GM19099 (cell line): Measurements from ENCODE around the gene CTSW.

ENCODE experiments used
- POLR2A ChIP-seq: IDR thresholded peaks from 3 replicates; pipeline ENCODE4 v1.6.1; 2011; ENCODE audit warnings: low read depth; ENCODE audit not compliant: insufficient read length; ENCODE audit errors: extremely low read depth

Gene CTSW

GRCh38 chr11:65879617-65880016, at the start of gene CTSW:
CTSW (plus strand) TSS chr11:65879837; CDS start chr11:65879855, 18 bp downstream.
- TF ChIP-seq POLR2A, result no peak

GRCh38 chr11:65833297-65834030, 46.2 kb upstream of the CTSW start, which contains the start of gene SNX32:
SNX32 (plus strand) TSS chr11:65833963; CDS start chr11:65834066, 103 bp downstream.
- peak; percentile 7 for TF ChIP-seq POLR2A

GRCh38 chr11:65834202-65834601, 45.4 kb upstream of the CTSW start:
- TF ChIP-seq POLR2A, result peak; percentile 1

- TF ChIP-seq POLR2A, result no peak
These were observed 37.5 kb upstream of the CTSW start for GRCh38 chr11:65842144-65842543.

- no peak for TF ChIP-seq POLR2A
These were observed 35.8 kb upstream of the CTSW start for GRCh38 chr11:65843811-65844210.

- no peak for TF ChIP-seq POLR2A
These were observed 35.3 kb upstream of the CTSW start for GRCh38 chr11:65844231-65844872.

- no peak for TF ChIP-seq POLR2A
These were observed 31.9 kb upstream of the CTSW start for GRCh38 chr11:65847746-65848145.

GRCh38 chr11:65849366-65849765, 30.3 kb upstream of the CTSW start:
- TF ChIP-seq POLR2A, result no peak

GRCh38 chr11:65849771-65850216, 29.8 kb upstream of the CTSW start:
- TF ChIP-seq POLR2A, result no peak

GRCh38 chr11:65850217-65851082, 29.2 kb upstream of the CTSW start:
- no peak for TF ChIP-seq POLR2A

GRCh38 chr11:65851083-65851579, 28.5 kb upstream of the CTSW start:
- peak; percentile 20 for TF ChIP-seq POLR2A

- TF ChIP-seq POLR2A, result peak; percentile 28
These were observed 27.7 kb upstream of the CTSW start for GRCh38 chr11:65851811-65852507.

- TF ChIP-seq POLR2A, result peak; percentile 33
These were observed 27.0 kb upstream of the CTSW start for GRCh38 chr11:65852508-65853245.
